ENCODE data around the gene FBXO31. TPM values are rescaled to one million over a fixed set of nuclear protein-coding genes. Genes with fewer than 3 reads are reported as not detected.

The FBXO31 gene
- total and polyA plus RNA-seq, 12 donors = 15.1 to 94.3 (median 72.4) TPM

DNA sequence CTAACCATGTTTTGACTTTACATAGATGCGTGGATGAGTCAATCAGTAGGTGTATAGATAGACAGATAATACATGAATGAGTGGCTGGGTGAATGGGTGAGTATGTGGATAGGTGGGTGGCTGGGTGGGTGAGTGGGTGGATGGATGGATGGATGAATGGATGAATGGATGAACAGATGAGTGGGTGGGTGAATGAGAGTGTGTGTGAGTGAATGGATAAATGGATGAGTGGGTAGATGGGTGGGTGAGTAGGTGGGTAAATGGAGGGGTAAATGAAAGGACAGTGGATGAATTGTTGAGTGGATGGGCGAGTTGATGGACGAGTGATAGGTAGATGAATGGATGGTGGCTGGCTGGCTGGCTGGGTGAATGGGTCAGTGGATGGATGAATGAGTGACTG, 89.6 kb downstream of the FBXO31 start:
- TF ChIP-seq, protein P1, sequence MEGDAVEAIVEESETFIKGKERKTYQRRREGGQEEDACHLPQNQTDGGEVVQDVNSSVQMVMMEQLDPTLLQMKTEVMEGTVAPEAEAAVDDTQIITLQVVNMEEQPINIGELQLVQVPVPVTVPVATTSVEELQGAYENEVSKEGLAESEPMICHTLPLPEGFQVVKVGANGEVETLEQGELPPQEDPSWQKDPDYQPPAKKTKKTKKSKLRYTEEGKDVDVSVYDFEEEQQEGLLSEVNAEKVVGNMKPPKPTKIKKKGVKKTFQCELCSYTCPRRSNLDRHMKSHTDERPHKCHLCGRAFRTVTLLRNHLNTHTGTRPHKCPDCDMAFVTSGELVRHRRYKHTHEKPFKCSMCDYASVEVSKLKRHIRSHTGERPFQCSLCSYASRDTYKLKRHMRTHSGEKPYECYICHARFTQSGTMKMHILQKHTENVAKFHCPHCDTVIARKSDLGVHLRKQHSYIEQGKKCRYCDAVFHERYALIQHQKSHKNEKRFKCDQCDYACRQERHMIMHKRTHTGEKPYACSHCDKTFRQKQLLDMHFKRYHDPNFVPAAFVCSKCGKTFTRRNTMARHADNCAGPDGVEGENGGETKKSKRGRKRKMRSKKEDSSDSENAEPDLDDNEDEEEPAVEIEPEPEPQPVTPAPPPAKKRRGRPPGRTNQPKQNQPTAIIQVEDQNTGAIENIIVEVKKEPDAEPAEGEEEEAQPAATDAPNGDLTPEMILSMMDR (IDR thresholded peaks at IDR 0.05) = no peak
- H3K36me3 ChIP-seq = no peaks in the 10 kb centered on the region
- 94% methylated on average over 3 of the region's 3 CpGs for WGBS, 2 donors
- no peak for ATAC-seq
- H3K4me1 ChIP-seq = no peaks in the 10 kb centered on the region
- H3K9me3 ChIP-seq = peaks cover 0 to 9% (median 0%) of the 10 kb centered on the region in 11 donors
- no peak for DNase-seq
- H3K27ac ChIP-seq = no peak overlapping the region
- no peak overlapping the region for H3K4me3 ChIP-seq
- intact Hi-C loops (cut with DNase I) = no loop called here
- no peaks in the 10 kb centered on the region for H3K27me3 ChIP-seq

DNA sequence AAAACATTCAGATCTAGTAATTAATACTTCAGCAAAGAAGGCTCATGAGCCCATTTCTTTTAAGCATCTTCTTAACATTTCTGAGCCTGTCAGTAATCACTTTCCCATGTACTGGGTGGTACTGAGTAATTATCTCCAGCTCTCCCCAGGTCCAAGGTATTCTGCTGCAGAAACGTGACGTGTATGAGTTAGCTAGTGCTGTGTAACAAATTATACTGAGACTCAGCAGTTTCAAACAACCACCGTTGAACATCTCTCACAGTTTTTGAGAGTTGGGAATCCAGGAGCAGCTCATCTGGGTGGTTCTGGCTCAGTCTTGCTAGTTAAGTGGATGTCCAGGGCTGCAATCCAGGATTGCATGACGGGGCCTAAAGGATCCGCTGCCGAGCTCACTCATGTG, 91.6 kb downstream of the FBXO31 start:
- intact Hi-C loops (cut with DNase I) = no loop called here
- H3K27ac ChIP-seq = no peak overlapping the region
- WGBS, 2 donors = 97 to 99% methylated on average over 6 of the region's 6 CpGs
- TF ChIP-seq, protein P1 (IDR thresholded peaks at IDR 0.05) = no peak
- H3K4me3 ChIP-seq = no peak overlapping the region
- DNase-seq (no peak), ATAC-seq (no peak)
- no peaks in the 10 kb centered on the region for H3K4me1 ChIP-seq
- H3K9me3 ChIP-seq = peaks cover 0 to 18% (median 0%) of the 10 kb centered on the region in 11 donors
- H3K36me3 ChIP-seq = no peaks in the 10 kb centered on the region
- H3K27me3 ChIP-seq = no peaks in the 10 kb centered on the region

DNA sequence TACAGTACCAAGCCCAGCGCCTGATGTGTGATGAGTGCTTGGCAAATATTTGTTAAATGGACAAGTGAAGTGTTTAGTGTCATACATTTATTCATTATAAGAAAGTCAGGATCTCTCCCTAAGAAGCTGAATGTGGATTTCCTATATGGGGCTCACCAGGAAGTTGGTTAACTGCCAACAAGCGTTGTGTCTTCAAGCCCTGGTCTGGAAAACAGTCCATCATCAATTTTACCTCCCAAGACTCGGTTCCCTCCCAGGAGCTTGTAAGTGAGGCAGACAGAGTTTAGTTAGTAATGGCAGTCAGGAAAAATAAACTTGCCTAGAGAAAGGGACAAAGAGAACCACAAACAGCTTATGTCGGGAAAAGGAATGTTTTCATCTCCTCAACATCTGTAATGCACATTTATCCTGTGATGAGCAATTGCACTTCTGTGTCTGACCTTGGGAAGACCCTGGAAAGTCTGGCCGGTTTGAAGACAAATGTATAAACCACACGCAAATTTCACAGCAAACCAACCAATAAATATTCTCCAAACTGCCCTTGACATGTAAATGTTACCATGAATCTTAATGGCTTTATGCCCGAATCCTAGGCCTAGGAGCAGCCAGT, 94.7 kb downstream of the FBXO31 start:
- TF ChIP-seq, protein P1 (IDR thresholded peaks at IDR 0.05) = no peak
- H3K27me3 ChIP-seq = no peaks in the 10 kb centered on the region
- no peak overlapping the region for H3K27ac ChIP-seq
- intact Hi-C loops (cut with DNase I) = no loop called here
- no peak overlapping the region for H3K4me3 ChIP-seq
- H3K36me3 ChIP-seq = no peaks in the 10 kb centered on the region
- no peak for DNase-seq
- 66 to 76% methylated on average over 7 of the region's 7 CpGs for WGBS, 2 donors
- H3K4me1 ChIP-seq = no peaks in the 10 kb centered on the region
- peaks cover 0 to 19% (median 0%) of the 10 kb centered on the region in 11 donors for H3K9me3 ChIP-seq
- no peak for ATAC-seq

DNA sequence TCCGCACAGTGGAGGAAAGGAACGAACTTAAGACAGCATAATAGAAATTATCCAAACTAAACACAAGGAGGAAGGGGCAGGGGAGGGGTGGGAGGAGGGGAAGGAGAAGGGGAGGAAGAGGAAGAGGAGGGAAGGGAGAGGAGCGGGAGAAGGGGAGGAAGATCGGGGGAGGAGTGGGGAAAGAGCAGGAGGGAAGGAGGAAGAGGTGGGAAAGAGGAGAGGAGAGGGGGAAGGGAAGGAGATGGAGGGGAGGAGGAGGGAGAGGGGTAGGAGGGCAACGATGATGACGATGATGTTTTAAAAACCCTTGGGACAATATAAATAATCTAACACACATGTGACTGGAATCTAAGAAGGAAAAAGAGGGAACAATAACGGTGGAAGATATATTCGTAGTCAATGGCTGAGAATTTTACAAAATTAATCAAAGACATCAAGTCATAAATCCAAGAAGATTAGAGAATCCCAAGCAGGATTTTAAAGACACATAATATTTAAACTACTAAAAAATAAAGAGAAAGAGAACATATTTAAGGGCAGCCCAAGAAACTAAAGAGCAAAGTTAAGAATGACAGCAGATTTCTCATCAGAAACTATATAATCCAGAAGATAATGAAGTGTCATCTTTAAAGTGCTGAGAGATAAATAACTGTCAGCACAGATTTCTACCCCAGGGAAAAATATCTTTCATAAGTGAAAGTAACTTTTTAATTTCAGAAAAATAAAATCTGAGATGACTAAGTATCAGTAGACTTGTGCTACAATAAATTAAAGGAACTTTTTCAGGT, 96.5 kb downstream of the FBXO31 start:
- no peak for ATAC-seq
- 74 to 81% methylated on average over 8 of the region's 8 CpGs for WGBS, 2 donors
- no peaks in the 10 kb centered on the region for H3K27me3 ChIP-seq

More for the DNA sequence above, 96.5 kb downstream of the FBXO31 start:
- Histone ChIP-seq H3K27ac (no peak overlapping the region), H3K4me3 (no peak overlapping the region), H3K36me3 (no peaks in the 10 kb centered on the region), H3K9me3 (peaks cover 0 to 14% (median 0%) of the 10 kb centered on the region in 11 donors), H3K4me1 (no peaks in the 10 kb centered on the region)
- intact Hi-C loops (cut with DNase I) = no loop called here
- TF ChIP-seq, protein P1 (IDR thresholded peaks at IDR 0.05) = no peak
- no peak for DNase-seq

All from heart right ventricle (tissue), 16 donors.